Fibroblast of peridontal ligament (primary cell): ENCODE data around the gene SEMA6B.

Experiments used
- DNase-seq: peaks from one replicate; pipeline ENCODE4 v3.0.0-alpha.2; 2010; ENCODE audit errors: extremely low read depth

SEMA6B gene

GRCh38 chr19:4525563-4526002 is 33.9 kb downstream of the SEMA6B start:
- no peak for DNase-seq

GRCh38 chr19:4524808-4525562 is 34.5 kb downstream of the SEMA6B start:
- DNase-seq: peak; percentile 25

GRCh38 chr19:4523306-4524110 is 36.0 kb downstream of the SEMA6B start:
- DNase-seq: no peak

GRCh38 chr19:4522291-4523002 is 37.0 kb downstream of the SEMA6B start:
- no peak for DNase-seq

GRCh38 chr19:4521888-4522242 is 37.6 kb downstream of the SEMA6B start:
- DNase-seq: no peak

- no peak for DNase-seq
These were observed 38.2 kb downstream of the SEMA6B start for GRCh38 chr19:4521170-4521887.

GRCh38 chr19:4519521-4520277 is 39.8 kb downstream of the SEMA6B start:
- DNase-seq: peak; percentile 29

GRCh38 chr19:4519172-4519496 is 40.4 kb downstream of the SEMA6B start:
- no peak for DNase-seq

- DNase-seq: peak; percentile 59
These were observed 40.9 kb downstream of the SEMA6B start, which contains the start of gene PLIN4 for GRCh38 chr19:4518345-4519171. PLIN4 (minus strand) TSS chr19:4518486; CDS start chr19:4518272, 214 bp downstream.

GRCh38 chr19:4517451-4518057 is 41.9 kb downstream of the SEMA6B start:
- DNase-seq: no peak

- DNase-seq: no peak
These were observed 42.6 kb downstream of the SEMA6B start for GRCh38 chr19:4516939-4517300.

GRCh38 chr19:4516199-4516938 is 43.1 kb downstream of the SEMA6B start:
- DNase-seq: no peak

- DNase-seq: no peak
These were observed 43.8 kb downstream of the SEMA6B start for GRCh38 chr19:4515732-4516131.

GRCh38 chr19:4513248-4513647 is 46.2 kb downstream of the SEMA6B start:
- DNase-seq: no peak

- no peak for DNase-seq
These were observed 47.4 kb downstream of the SEMA6B start for GRCh38 chr19:4512070-4512469.

- DNase-seq: no peak
These were observed 48.0 kb downstream of the SEMA6B start for GRCh38 chr19:4511300-4512054.

GRCh38 chr19:4510435-4511255 is 48.8 kb downstream of the SEMA6B start:
- no peak for DNase-seq

- DNase-seq: no peak
These were observed 50.8 kb downstream of the SEMA6B start for GRCh38 chr19:4508698-4509097.
